GM19463 (cell line): ENCODE measurements around the gene SLC5A7.

Experiments used
- ATAC-seq: cut with Tn5 transposase; IDR thresholded peaks from one replicate; pipeline ENCODE4 v1.9.1; 2021; ENCODE audit warnings: mild to moderate bottlenecking, moderate library complexity; ENCODE audit not compliant: unreplicated experiment

SLC5A7 gene

DNA sequence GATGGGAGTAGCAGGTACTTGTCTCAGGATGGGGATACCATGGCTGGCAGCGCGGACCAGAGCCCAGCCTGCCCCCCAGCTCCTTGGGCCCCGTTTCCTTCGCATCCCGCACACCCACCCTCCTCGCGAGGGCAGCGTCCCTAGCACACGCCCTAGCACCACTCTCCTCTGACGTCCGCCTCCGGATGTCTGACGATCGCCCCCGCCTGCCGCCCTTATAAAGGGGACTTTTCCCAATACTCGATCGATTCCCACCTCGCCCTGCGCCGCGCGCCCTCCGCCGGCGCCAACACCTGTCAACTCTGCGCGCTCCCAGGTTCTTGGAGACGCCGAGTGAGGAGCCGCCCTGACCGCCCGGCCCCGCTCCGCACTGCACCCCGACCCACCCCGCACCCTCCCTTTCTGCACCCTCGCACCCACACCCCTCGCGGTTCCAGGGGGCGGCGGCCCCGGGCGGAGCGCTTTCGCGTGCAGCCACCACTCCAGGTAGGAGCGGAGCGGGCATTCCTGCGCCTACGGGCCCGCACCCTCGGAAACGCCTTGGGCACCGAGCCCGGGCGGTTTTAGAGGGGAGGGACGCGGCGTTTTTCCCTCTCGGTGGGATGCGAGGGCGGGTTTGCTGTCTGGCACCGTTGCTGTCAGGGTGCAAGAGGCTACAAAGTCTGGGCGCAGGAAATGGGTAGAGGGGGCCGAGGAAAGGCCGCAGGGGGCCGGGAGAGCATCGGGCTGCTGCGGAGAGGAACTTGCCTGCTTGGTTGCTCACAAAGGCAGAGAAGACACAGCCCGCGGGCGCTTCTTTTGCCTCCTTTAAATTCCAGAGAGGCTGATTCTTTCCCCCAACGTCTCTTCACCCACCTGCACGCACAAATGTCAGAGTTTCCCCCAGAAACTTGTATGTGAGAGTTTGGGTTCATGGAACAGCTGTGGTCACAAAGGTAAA lies at the start of gene SLC5A7:
Gene SLC5A7, plus strand, starts transcription at position 247 of the 940 bp plus-strand sequence. CDS start 1,632 bp downstream, outside the sequence.
- ATAC-seq = no peak

DNA sequence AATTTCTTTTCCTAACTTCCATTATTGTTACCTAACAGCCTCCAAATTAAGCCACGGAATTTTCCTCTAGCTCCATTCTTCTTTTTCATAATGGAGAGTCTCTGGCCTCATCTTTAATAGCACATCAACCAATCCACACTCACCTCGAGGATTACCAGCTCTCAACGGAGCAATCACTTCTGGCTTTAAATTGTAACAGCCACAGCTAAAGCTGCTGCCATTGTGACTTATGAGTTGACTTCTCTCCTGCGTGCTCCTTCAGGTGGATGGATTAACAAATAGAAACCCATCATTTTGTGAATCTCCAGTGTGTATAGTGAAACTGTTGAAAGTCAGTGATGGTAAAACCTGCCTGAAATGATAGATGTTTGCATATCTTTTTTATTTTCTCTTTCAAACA lies 24.9 kb upstream of the SLC5A7 start:
- ATAC-seq = no peak

DNA sequence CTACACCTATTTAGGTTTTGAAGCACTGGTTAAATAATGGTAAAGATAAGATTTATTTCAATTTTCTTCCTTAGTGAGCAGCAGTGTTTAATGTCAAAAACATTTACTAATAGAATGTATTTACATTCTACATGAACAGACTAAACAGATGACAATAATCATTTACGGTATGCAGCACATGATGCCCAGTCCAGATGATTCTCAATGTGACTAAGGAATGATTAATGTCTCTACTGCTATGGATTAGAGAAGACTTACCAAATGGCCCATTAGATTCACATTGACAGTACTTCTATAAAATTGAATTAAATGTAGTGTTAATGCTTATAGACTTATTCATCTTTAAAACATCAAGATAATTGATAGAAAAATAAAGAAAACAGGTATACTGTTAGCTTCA lies 22.1 kb upstream of the SLC5A7 start:
- ATAC-seq = no peak

DNA sequence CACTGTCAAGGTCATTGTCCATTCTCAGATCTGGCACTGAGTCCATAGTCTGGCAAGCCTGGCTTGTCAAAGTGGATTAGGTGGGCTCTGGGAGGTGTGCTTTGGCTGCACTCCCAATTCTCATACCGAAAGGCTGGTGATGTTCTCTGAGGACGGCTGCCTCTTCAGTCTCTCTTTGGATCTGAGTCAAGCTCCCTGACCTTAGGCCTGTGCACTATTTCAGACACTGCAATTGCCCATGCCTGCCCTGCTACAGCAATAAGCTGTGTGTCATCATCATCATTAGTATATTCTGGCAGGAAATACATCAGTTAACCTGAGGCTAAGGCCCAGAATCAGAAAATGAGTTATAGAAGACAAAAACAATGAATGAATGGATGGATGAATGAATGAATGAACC lies 1.6 kb upstream of the SLC5A7 start:
- no peak for ATAC-seq

DNA sequence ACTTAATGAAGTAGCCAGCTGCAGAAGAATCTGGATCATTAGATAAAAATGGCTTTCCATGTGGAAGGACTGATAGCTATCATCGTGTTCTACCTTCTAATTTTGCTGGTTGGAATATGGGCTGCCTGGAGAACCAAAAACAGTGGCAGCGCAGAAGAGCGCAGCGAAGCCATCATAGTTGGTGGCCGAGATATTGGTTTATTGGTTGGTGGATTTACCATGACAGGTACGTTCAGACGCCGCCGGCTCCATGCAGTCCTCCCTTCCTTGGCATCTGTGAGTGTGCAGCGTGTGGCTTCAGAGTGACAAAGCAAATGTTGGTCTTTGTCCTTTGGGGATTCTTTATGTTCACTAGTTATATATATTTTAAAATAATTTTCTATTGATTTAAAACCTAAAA lies 1.8 kb downstream of the SLC5A7 start:
- ATAC-seq = no peak

DNA sequence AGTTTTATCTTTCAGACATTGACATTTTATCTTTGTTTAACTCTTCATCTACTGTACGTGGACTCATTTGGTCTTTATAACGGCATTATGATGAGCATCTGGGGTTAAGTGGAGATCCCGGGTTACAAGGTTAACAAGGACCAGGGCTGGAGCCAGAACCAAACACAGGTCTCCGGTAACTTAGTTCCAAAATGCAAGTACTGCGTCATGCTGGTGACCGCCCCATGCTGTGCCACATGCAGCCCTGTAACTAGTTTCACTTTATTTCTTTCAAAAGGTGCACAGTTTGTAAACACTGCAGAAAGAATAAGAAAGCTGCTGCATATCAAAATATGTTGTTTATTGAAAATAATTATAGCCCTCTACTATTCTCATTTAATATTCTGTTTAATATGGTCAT lies 3.1 kb downstream of the SLC5A7 start:
- no peak for ATAC-seq

DNA sequence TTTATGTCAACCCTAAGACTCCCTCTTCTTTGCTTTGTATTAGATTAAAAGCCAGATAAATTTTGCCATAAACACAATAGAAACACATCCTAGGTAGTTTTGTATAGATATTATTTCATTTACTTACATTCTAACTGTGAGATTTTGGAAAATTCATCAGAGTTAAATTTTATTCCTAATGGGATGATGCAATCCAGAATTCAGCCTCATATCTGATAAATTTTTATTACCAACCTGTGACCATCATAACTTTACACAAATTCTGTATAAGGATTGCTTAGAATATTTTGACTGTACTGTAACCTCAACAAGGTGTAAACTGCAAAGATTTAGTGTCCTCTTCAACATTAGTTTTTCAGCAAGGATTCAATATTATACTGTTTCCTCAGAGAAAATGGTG lies 4.4 kb downstream of the SLC5A7 start:
- ATAC-seq = no peak

DNA sequence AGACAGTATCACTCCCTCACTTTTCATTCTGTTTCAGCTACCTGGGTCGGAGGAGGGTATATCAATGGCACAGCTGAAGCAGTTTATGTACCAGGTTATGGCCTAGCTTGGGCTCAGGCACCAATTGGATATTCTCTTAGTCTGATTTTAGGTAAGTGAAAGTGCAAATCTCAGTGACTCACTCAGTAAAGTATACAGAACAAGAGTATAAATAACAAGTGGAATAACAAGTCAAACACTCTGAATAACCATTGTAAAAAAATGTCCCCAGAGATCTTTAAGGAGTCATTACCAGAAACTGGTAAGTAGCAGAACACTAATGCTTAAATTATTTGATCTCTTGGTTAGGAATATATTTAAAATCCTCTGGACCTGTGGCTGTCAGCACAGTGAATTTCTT lies 5.7 kb downstream of the SLC5A7 start:
- no peak for ATAC-seq

DNA sequence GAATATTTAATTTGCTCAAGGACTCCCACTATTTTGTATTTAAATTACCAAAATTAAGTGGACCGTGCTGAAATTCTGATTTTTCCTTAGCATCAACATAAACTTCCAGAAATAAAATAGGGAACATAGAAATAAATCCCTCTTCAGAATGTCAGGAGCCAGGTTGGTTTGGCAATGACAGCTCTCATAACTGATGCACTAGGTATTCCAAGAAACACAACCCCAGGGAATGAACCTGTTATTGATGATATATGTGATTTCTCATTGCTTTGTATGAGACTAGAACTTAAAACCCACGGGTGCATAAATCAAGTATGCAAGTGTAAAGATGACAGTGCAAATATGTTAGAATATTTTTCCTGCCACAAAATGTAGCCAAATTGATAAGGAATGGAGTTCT lies 12.8 kb downstream of the SLC5A7 start:
- ATAC-seq = no peak

DNA sequence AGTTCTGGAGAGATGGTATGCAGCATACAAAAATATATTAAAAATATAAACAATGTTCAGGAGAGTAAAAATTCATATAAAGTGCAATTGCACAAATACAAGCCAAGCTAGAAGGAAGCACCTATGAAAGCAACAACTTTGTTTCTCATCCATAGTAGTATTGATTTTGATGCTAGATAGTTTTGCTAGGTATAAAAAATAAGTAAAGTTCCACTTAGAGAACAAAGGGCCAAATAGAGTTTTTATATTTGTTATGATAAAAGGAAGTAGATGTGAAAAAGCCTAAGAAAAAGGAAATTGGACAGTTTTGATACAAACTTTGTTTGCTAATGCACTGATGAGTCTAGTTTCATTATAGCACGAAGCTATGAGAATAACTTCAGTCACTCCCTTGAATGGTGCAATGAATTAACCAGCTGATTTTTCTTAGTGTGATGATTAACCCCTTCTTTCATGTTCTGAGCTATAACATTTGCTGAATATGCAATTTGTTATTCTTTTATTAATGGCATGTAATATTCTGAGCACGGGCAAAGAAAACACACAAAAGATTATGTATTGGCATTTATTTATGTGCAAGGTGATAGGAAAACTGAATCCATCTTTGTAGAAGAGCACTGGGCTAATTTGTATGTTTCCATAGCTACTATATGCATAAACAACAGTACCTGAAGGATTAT lies 24.7 kb downstream of the SLC5A7 start:
- ATAC-seq = no peak

DNA sequence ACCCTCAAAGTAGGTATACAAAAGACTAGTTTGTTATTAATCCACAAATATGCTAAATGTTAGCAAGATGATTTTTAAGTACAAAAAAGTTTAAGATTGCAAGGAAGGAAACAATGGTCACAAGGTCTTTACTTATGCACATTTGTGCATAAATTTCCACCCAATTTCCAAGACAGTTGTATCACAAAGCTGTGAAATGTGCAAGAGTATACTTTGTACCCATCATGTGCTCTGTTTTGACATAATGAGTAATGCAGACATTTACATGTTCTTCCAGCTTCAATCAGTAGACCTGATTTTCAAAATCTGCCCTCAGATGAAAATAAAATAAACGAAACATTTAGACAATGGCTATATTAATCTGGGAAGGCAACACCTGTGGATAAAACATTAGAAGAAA lies 27.0 kb downstream of the SLC5A7 start:
- no peak for ATAC-seq

DNA sequence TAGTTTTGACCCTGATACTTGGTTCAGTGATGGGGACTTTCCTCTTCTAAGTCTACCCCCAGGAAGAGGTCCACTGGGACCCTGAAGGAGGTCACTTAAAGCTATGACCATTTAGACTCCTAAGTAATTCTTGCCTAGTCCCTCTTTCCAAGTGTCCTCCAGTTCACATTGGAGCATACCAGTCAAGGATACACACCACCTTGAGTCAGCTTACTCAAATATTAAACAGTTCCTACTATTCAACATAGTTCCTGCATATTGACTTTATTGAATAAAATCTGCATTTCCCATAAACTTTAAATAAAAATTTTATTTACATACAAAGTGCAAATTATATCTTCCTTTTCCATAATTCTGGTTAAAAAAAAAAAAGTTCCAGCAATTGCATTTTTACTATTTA lies 36.3 kb downstream of the SLC5A7 start:
- ATAC-seq = no peak

DNA sequence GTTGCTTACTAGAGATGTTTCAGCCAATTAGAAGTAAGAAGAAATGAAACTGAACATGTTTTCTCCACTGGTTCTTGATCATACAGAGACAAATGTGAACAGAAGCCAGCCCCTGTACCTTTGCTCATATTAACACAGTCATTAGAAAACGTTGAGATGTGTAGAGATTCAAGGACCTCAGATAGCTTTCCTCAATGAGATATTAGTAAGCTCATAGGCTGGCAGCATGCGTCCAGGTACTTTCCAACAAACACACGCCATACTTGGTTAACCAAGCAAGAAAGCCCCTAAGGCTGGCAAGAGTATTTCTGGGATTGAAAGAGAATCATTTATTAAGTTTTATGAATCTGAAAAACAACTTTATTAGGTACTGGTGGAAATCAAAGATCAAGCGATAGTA lies 37.5 kb downstream of the SLC5A7 start:
- ATAC-seq = no peak

DNA sequence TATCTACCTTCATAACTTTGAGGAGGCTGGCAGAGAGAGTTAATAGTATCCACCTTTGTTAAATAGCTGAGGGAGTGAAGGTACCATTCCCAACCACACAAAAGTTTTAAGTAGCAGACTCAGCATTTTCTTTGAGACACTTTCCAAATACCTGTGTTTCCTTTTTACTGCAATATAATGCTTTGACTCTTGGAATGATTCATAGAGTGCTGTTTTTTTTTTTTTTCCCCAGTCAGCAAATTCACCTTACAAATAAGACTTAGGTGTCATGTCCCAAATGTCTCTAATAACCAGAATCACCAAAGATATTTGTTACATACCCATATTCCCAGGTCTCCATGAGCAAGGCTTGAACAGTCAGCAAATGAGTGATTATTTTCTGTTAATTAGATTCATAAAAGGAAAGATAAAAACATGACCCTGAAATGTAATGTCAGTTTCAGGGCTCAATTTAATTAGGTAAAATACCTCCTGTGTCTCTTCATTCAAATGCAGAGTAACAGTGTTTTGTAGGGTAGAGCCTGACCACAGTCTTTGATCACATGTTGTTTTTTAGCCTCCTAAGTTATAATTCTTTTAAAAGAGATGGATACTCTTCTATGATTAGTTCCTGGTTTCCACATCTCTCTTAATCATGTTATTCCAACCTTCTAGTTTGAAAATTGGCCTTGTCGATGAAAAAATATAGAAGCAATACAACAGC lies 39.9 kb downstream of the SLC5A7 start:
- no peak for ATAC-seq

DNA sequence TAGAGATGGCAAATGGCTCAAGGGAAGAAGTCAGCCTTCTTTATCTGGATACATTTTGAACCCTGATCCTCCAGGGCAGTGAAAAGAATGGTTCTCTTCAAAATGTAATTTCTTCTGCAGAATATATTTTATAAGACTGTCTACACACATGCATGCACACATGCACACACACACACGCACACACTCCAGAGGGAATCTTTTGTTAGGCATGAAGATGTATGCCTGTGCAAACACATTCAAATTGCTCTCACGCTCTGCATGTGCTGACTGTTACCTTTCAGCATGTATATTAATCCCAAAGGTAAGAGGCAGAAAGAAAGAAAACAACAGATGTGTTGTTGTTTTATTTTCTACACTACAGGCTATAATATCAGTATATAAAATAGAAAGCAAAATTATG lies 43.2 kb downstream of the SLC5A7 start:
- ATAC-seq = no peak

DNA sequence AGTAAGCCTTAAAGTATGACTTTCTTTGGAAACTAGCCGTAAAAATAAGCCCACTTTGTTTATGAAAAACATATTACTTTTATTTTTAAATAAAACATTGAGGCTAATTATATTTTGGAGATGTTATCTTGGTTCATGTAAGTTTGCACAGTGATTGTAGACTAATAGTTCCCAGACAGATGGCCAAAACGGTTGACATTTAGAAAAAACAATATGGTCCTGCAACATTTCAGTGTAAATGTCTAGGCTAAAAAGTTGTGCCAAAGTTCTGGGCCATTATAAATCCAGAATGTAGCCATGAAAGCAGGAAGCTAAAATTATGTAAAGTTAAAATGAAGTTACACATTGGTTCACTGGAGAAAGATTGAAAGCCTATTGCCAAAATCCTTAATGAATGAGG lies 43.6 kb downstream of the SLC5A7 start:
- ATAC-seq = no peak

DNA sequence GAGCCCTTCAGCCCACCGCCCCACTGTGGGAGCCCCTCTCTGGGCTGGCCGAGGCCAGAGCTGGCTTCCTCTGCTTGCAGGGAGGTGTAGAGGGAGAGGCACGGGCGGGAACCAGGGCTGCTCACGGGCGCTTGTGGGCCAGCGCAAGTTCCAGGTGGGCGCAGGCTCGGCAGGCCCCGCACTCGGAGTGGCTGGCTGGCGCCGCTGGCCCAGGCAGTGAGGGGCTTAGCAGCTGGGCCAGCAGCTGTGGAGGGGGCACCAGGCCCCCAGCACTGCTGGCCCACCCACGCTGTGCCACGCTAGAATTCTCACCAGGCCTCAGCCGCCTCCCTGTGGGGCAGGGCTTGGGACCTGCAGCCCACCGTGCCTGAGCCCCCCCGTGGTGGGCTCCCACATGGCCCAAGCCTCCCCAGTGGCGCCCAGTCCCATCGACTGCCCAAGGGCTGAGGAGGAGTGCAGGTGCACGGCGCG lies 45.2 kb downstream of the SLC5A7 start:
- ATAC-seq = no peak

DNA sequence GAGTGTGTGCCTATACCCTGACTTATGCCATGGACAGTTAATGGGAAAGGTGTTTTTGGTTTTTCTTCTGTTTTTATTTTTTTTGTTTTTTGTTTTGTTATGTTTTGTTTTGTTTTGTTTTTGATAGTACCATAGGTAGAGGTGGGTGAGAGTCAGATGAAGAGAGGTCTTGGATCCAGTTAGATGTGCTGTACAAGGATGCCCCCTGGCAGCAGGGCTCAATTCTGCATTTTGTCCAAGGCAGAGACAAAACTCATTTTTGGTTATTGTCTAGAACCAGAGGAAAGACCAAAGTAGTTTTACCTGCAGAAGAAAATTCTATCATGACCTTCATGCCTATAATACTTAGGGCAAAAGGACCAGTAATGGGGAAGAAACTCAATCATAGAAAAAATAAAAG lies 48.5 kb downstream of the SLC5A7 start:
- ATAC-seq = no peak

DNA sequence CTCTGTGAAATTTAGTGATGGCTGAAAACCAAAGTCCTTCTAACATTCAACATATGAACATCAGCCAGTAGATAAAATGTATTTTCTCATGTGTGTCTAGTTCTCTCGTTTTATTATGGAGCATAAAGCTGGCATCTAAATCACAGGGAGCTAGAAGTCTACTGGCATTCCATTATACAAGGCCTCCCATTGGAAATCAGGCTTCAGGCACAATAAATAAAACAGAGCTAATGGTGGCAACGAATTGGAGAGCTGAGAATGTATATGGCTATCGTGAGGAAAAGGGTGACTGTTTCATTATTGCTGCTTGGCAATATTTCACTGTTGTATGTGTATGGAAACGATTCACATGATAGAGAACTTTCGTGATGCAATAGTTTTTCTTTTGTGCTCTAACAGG lies 62.4 kb downstream of the SLC5A7 start:
- no peak for ATAC-seq

DNA sequence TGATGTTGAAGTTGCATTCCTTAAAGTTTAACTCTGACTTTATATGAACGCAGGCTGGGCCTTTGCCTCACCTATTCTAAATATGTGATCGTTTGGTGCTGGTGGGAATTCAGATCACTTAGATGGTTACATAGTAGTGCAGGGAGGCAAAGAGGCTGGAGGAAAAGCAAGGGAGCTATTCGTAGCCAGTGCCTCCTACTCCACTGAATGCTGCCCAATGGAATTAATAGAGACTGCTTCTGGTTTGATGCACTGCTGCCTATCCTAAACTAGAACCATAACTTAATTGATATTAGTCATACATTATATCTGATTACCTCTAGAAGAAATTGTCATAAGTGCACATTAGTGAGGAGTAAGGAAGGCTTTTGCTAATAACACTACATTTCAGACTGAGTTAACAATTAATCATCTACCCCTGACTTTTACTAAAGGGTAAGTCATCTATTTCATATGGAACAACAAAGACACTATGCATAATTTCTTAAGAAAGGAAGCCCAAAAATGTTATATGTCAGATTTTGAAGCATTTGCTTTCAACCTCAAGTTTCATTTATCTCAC lies 72.3 kb downstream of the SLC5A7 start:
- ATAC-seq = no peak

DNA sequence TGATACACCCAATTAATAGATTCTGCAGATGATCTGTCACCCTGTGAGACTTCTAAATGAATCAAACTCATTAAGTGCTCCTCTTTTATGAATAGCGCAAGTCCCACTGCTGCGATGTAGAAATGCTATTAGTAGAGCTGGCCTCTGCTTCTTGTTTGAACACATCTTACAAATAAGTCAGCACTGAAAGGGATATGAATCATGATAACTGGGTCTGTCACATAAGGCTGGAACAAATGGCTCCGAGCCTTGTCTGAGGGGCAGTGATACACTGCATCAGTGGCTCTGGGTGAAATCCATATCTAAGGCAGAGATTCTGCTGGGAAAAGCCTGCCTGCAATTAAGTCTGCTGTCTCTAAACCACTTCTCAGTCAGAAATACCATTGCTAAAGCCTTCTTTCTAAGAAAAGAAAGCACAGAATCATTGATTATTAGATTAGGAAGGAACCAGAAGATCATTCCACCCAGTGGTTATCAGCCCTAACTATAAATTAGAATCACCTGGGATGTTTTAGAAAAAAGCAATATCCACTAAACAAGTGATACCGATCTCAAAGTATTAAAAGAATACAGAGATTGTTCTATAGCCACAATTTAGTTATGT lies 75.2 kb downstream of the SLC5A7 start:
- no peak for ATAC-seq
